Activated T-helper 1 cell treated with Interleukin-2 at 50 U/mL for 16 hours (primary cell): ENCODE data around the gene LPIN1.
A peak's percentile ranks its signal among the peaks of the same experiment; 100 is the strongest.

Source experiments
- DNase-seq: peaks from one replicate; pipeline ENCODE4 v3.0.0-alpha.2; 2020; ENCODE audit warnings: low read depth

Gene LPIN1, protein sequence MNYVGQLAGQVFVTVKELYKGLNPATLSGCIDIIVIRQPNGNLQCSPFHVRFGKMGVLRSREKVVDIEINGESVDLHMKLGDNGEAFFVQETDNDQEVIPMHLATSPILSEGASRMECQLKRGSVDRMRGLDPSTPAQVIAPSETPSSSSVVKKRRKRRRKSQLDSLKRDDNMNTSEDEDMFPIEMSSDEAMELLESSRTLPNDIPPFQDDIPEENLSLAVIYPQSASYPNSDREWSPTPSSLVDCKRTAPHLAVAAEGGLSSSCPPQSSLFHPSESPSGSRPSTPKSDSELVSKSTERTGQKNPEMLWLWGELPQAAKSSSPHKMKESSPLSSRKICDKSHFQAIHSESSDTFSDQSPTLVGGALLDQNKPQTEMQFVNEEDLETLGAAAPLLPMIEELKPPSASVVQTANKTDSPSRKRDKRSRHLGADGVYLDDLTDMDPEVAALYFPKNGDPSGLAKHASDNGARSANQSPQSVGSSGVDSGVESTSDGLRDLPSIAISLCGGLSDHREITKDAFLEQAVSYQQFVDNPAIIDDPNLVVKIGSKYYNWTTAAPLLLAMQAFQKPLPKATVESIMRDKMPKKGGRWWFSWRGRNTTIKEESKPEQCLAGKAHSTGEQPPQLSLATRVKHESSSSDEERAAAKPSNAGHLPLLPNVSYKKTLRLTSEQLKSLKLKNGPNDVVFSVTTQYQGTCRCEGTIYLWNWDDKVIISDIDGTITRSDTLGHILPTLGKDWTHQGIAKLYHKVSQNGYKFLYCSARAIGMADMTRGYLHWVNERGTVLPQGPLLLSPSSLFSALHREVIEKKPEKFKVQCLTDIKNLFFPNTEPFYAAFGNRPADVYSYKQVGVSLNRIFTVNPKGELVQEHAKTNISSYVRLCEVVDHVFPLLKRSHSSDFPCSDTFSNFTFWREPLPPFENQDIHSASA

DNA sequence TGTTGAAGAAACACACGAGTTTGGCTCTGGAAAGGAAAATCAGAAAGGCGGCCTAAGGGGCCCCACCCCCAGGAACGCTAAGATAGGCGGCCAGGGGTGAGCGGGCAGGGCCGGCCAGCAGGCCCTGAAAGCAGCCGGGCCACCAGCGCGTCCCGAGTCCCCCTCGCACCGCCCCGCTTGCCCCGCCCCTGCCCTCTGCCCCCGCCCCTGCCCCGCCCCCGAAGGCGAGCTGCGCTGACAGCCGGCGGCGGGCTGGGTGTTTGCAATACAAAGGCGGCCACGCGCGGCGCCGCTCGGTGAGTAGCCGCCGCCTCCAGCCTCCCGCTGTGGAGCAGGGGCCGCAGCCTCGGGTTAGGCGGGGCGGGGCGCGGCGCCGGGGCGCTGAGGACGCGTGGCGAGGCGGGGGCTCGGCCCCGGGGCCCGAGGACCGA is at the start of gene LPIN1:
Gene LPIN1 (plus strand): TSS at position 257 of the 431 bp plus-strand sequence. CDS start 18,910 bp downstream, outside the sequence.
- peak; percentile 82 for DNase-seq

DNA sequence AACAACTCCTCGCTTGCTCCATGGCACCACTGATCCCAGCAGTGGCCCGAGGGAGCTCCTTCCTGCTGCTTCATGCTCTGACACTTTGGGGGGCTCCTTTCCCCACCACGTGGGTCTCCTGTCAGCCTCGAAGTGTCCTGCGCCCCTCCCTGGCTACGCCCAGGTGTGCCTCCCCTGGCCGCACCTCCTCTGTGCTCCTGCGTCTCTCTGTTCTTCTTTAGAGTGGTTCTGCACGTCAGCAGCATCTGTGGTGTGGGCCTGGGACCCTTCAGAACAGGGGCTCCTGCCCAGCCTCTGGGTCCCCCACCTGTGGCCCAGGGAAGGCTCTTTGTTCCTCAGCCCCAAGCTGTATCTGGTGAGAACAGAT is 49.7 kb upstream of the LPIN1 start:
- no peak for DNase-seq

- DNase-seq = no peak
These were observed 49.1 kb upstream of the LPIN1 start for GRCh38 chr2:11697103-11697871.

DNA sequence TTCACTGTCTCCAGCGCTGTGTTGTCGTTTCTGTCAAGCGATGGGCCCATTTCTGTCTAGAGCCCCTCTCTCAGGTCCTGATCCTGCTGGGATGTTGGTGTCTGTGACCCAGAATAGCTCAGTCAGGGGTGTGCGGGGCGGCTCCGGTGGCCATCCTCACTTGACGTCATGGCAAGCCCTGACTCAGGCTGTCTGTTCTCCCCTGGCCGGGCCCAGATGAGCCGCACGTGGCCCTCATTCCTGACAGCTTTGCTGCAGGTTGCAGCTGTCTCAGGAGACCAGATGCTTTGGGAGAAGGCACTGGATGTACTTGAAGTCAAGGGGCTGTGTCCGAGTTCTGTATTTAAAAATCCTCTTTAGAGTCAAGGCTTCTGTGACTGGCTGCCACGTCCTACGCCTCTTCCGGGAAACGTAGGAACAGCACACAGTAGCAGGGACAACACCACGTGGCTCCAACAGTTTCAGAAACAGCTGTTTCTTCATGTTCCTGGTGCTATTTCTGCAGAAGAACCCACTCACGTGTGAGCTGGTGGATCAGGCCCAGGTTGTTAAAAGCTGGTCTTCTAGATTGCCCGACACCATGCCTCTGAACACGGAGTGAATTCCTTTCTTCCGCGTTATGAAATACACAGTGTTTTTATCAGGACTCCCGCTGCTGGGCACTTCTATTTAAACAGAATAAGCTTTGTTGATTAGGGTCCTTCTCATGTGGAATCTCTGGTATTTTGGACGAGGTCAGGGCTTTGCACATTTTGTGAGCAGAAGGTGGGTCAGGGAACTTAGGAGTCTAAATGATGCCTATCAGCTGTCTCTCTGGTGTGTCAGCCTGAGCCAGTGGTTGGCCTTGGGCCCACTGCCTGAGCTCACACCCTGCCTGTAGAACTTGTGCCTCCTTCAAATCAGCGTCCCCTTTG is 48.2 kb upstream of the LPIN1 start:
- DNase-seq = no peak

DNA sequence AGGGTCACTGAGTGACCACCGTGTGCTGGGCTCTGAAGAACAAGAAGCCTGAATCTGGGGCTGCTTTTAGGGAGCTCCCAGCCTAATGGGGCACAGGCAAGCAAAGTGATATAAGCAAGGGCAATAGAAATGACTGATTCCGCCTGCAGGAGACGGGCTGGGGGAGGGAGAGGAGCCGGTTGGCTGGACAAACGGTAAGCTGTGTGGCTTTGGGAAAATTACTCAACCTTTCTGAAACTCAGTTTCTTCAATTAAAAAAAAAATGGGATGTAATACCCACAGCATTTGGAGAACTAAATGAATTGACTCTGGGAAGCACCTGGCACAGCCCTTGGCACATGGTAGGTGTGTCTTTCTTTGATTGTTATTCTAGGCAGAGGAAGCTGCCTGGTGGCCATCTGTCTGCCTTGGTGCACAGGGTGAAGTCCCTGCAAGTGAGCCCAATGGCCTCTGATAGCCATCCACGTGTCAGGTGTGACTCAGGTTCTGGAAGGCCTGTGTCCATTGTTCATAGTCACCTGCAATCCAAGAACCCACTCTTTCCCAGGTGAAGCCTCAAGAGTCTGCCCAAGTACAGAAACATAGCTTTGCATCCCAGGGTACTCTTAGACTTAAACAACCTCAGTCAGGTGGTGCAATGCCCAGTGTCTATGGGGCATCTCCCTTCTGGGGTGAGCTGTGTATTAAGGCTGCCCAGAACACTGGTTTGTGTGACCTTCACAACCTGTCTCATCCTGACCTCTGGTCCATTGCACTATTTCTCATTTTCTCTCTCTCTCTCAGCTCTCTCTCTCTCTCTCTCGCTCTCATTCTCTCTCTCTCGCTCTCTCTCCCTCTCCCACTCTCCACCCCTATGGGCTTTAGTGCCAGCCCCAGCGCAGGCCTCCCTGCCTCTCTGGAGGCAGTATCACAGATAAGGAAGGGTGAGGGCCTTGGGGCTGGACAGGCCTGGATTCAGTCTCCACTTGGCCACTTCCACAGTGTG is 46.5 kb upstream of the LPIN1 start:
- DNase-seq = no peak

DNA sequence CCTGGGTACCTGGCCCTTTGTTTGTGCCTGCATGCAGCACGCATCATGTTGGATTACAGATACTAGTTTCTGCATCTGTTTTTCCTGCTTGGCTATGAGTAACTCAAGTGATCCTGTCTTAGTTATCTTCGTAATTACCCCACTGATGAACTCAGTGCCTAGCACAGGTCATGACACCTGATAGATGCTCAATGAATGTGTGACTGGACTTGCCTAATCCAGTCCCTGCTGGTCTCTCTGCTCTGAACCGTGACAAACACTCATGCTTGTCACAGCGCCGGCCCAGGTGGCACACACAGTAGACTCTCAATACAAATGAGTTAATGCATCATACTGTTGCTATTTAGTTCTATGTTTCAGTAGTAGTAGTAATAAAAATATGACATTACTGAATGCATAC is 45.2 kb upstream of the LPIN1 start:
- DNase-seq = no peak

GRCh38 chr2:11701751-11702301 is 44.6 kb upstream of the LPIN1 start:
- DNase-seq = no peak

- no peak for DNase-seq
These were observed 43.5 kb upstream of the LPIN1 start for GRCh38 chr2:11702946-11703345.

DNA sequence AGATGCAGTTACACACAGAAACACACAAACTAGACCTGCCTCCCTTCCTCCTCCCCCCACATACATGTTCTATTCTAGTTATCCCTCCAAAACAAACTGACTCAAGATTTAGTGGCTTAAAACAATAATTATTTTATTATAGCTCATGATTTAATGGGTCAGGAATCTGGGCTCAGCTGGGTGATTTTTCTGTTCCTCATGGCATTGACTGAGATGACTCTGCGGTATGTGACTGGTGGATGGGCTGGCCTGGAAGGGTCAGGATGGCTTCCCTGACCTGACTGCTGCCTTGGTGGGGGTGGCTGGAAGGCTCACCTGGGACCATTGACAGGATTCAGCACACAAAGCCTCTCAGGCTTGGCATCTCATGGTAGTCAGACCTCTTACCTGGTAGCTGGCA is 42.7 kb upstream of the LPIN1 start:
- no peak for DNase-seq

DNA sequence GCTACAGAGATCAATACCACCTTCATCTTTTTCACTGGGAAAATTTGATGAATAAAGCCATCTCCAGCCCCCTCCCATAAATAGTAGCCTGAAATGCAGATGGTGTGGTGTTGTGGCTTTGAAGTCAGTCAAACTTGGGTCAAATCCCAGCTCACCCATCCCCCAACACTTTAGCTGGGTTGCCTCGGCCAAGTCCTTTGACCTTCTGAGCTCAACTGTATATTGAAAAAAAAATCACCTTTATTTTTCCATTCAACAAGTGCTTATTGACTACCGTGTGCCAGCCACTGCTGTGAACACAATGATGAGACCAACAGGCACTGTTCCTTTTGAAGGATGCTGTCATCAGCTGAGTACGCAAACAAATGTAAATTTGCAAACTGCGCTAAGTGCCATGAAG is 41.4 kb upstream of the LPIN1 start:
- no peak for DNase-seq

DNA sequence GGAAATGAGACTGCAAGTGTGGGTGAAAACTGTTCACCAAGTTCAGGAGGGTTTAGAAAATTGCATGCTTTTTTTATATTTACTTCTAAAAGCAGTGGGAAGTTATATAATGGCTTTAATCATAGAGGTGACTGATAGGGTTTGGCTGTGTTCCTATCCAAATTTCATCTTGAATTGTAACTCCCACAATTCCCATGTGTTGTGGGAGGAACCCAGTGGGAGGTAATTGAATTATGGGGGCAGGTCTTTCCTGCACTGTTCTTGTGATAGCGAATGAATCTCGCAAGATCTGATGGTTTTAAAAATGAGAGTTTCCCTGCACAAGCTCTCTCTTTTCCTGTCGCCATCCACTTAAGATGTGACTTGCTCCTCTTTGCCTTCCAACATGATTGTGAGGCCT is 40.7 kb upstream of the LPIN1 start:
- DNase-seq = no peak

DNA sequence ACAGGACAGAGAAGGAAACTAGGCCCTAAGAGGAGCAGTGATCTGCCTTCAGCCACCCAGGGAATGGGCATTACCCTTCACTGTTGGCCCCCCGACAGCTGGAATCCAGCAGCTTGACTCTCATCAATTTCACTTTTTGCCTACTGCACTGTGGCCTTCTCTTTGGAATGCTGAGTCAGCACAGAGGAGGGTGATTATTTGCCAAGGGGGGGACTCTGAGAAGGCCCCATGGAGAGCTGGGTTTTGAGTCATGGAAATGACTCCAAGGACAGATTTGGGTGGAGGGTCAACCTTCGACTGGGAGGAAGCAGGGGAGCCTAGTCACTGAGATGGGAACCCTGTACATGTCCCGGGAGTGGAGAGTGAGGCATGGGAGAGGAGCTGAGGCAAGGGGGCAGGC is 38.3 kb upstream of the LPIN1 start:
- no peak for DNase-seq

- DNase-seq = no peak
These were observed 37.1 kb upstream of the LPIN1 start for GRCh38 chr2:11709293-11709692.

GRCh38 chr2:11710210-11710609 is 36.2 kb upstream of the LPIN1 start:
- DNase-seq = no peak

DNA sequence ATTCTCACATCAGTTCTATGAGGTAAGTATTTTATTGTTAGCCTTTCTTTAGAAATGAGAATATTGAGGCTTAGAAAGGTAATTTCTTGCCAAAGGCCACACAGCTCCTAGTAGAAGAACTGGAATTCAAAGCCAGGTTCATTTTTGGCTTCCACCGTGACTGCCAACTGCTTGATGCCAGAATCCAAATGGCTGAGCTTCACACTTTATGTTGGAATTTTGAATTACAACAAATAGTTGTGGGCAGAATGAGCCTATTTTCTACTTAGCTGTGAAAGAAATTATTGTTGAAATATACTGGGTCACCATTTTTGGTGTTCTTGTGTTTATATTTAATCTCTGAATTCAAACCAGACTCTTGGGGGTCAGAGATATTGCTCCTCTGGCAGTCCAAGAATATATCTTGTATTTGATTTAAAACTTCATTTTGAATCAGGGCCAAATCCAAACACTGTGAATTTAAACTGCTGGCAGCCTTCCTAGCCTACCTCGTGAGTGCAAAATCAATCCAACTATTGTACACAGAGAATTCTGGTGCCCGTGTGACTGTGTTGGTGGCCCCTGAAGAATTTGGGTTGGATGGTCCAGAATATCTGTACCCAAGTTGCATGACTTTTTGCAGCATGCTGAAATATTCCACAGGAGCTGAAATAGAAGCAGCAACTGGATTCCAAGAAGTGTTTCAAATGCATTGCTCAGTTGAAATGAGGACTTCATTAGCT is 35.6 kb upstream of the LPIN1 start:
- no peak for DNase-seq

- DNase-seq = no peak
These were observed 35.1 kb upstream of the LPIN1 start for GRCh38 chr2:11711354-11711716.

- no peak for DNase-seq
These were observed 34.7 kb upstream of the LPIN1 start for GRCh38 chr2:11711751-11712150.

- no peak for DNase-seq
These were observed 33.6 kb upstream of the LPIN1 start for GRCh38 chr2:11712866-11713265.

DNA sequence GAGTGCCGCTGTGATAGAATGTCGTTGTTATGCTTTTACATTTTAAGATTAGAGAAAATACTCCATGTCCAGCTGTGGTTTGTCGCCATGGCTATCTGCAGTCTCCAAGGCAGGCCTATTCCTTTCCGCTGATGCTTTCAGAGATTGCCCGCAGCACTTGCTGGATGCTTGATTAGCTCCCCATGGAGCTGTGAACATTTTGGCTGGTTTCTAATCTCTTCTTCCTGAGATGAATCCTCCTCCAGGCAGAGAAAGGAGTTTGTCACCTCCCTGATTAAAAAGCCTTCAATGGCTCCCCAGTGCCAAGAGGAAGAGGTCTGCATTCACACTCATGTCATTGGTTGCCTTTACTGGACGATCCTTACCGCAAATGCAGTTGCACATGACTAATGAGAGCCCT is 32.6 kb upstream of the LPIN1 start:
- DNase-seq = no peak
